ENCODE results near the gene ACTG1. TPM values are rescaled to one million over a fixed set of nuclear protein-coding genes. Genes with fewer than 3 reads are reported as not detected.

The ACTG1 gene
- total and polyA plus RNA-seq, 2 of the 13 experiments (the other 11 are each of a cell fraction or from before 2014, with no cell fraction given) = 973 to 1,138 TPM

- TF ChIP-seq ATF3 (CRISPR knock-in tag; IDR thresholded peaks at IDR 0.05) = no peak
- no peak for TF ChIP-seq GLMP (CRISPR knock-in tag; IDR thresholded peaks at IDR 0.05; ENCODE audit: borderline replicate concordance)
- TF ChIP-seq, protein P1, sequence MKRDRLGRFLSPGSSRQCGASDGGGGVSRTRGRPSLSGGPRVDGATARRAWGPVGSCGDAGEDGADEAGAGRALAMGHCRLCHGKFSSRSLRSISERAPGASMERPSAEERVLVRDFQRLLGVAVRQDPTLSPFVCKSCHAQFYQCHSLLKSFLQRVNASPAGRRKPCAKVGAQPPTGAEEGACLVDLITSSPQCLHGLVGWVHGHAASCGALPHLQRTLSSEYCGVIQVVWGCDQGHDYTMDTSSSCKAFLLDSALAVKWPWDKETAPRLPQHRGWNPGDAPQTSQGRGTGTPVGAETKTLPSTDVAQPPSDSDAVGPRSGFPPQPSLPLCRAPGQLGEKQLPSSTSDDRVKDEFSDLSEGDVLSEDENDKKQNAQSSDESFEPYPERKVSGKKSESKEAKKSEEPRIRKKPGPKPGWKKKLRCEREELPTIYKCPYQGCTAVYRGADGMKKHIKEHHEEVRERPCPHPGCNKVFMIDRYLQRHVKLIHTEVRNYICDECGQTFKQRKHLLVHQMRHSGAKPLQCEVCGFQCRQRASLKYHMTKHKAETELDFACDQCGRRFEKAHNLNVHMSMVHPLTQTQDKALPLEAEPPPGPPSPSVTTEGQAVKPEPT (CRISPR knock-in tag; IDR thresholded peaks at IDR 0.05; ENCODE audit: low read depth) = no peak
- no peak; the same call in 1 of the 2 replicates for TF ChIP-seq CBX5 (CRISPR knock-in tag; IDR thresholded peaks at IDR 0.05; ENCODE audit: borderline replicate concordance)
- no peak for TF ChIP-seq ZBTB10 (CRISPR knock-in tag; IDR thresholded peaks at IDR 0.05; ENCODE audit: borderline replicate concordance)
- no peak for TF ChIP-seq EED (CRISPR knock-in tag; IDR thresholded peaks at IDR 0.05)
- TF ChIP-seq ZNF558 (CRISPR knock-in tag; IDR thresholded peaks at IDR 0.05; ENCODE audit: borderline replicate concordance) = no peak
- TF ChIP-seq SIN3B (IDR thresholded peaks at IDR 0.05; ENCODE audit: low read length) = no peak
- TF ChIP-seq ISL2 (CRISPR knock-in tag; IDR thresholded peaks at IDR 0.05) = no peak
- TF ChIP-seq ZNF446 (CRISPR knock-in tag; IDR thresholded peaks at IDR 0.05) = no peak
- no peak for TF ChIP-seq PRPF4 (IDR thresholded peaks at IDR 0.05; ENCODE audit: low read depth, low read length, poor library complexity, severe bottlenecking)
- TF ChIP-seq TOE1 (CRISPR knock-in tag; IDR thresholded peaks at IDR 0.05) = no peak
- TF ChIP-seq PHF21A (CRISPR knock-in tag; IDR thresholded peaks at IDR 0.05) = no peak
- TF ChIP-seq ZBTB7B (CRISPR knock-in tag; IDR thresholded peaks at IDR 0.05) = no peak
- no peak for TF ChIP-seq GATAD1 (CRISPR knock-in tag; IDR thresholded peaks at IDR 0.05)
- TF ChIP-seq, protein P2, sequence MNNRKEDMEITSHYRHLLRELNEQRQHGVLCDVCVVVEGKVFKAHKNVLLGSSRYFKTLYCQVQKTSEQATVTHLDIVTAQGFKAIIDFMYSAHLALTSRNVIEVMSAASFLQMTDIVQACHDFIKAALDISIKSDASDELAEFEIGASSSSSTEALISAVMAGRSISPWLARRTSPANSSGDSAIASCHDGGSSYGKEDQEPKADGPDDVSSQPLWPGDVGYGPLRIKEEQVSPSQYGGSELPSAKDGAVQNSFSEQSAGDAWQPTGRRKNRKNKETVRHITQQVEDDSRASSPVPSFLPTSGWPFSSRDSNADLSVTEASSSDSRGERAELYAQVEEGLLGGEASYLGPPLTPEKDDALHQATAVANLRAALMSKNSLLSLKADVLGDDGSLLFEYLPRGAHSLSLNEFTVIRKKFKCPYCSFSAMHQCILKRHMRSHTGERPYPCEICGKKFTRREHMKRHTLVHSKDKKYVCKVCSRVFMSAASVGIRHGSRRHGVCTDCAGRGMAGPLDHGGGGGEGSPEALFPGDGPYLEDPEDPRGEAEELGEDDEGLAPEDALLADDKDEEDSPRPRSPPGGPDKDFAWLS (CRISPR knock-in tag; IDR thresholded peaks at IDR 0.05; ENCODE audit: borderline replicate concordance) = no peak
- TF ChIP-seq NFKB2 (CRISPR knock-in tag; IDR thresholded peaks at IDR 0.05; ENCODE audit: borderline replicate concordance) = no peak
- no peak for TF ChIP-seq FOXA1 (IDR thresholded peaks at IDR 0.05)
- TF ChIP-seq FOXA1 (CRISPR knock-in tag; IDR thresholded peaks at IDR 0.05) = no peak
- TF ChIP-seq ZFP90 (CRISPR knock-in tag; IDR thresholded peaks at IDR 0.05; ENCODE audit: borderline replicate concordance) = no peak
- no peak for TF ChIP-seq ZSCAN29 (CRISPR knock-in tag; conservative IDR thresholded peaks at IDR 0.05)
Observed at GRCh38 chr17:81510785-81511553, 1.6 kb downstream of the ACTG1 start (continued).
